IMR-90 (cell line): Measurements from ENCODE around the gene FAT2. TPM values are rescaled to one million over a fixed set of nuclear protein-coding genes. Genes with fewer than 3 reads are reported as not detected.

Experiments used
- ATAC-seq: fragments of 200-7000 bp; cut with Tn5 transposase; 2 replicates; pipeline ENCODE4 v1.9.1; 2020; ENCODE audit warnings: low read depth, mild to moderate bottlenecking, moderate library complexity
- BruUV-seq: library from RNA; stranded (reverse); fragments of 400-500 nt; replicated peaks from 2 replicates; lab custom pipeline; 2021; lab: Mats Ljungman, UMichigan
- CTCF ChIA-PET: fragments of 300-600 bp; formaldehyde crosslinking; extraction: SDS; loops from one replicate; lab custom pipeline; 2021; ENCODE audit warnings: antibody characterized with exemption; lab: Yijun Ruan, JAX
- POLR2A ChIA-PET: fragments of 300-600 bp; sonication (Branson Sonifier 250); formaldehyde crosslinking; loops from one replicate; lab custom pipeline; 2022; ENCODE audit warnings: antibody characterized with exemption; ENCODE audit not compliant: unreplicated experiment; lab: Charles Lee
- DNase-seq: peaks from one replicate; pipeline ENCODE4 v3.0.0; 2013
- H2AFZ ChIP-seq: replicated peaks from 2 replicates; pipeline ENCODE3; 2013; ENCODE audit warnings: low read length, mild to moderate bottlenecking; ENCODE audit not compliant: poor library complexity
- H2AK5ac ChIP-seq: 2 replicates; pipeline ENCODE4 v1.6.1; 2013; ENCODE audit warnings: low read depth, low read length, inconsistent platforms
- H2AK9ac ChIP-seq: replicated peaks from 2 replicates; pipeline ENCODE3; 2013; ENCODE audit warnings: mild to moderate bottlenecking, low read depth, low read length, moderate library complexity; ENCODE audit not compliant: poor library complexity
- H2BK120ac ChIP-seq: 2 replicates; pipeline ENCODE4 v1.6.1; 2013; ENCODE audit warnings: low read depth, low read length, inconsistent platforms
- H2BK15ac ChIP-seq: 3 replicates; pipeline ENCODE4 v1.6.1; 2013; ENCODE audit warnings: low read depth, low read length, inconsistent platforms
- H2BK20ac ChIP-seq: 2 replicates; pipeline ENCODE4 v1.6.1; 2013; ENCODE audit warnings: low read depth, mild to moderate bottlenecking, inconsistent platforms, low read length, moderate library complexity
- H2BK5ac ChIP-seq: 2 replicates; pipeline ENCODE4 v1.6.1; 2013; ENCODE audit warnings: mild to moderate bottlenecking, low read depth, low read length, inconsistent platforms; ENCODE audit not compliant: poor library complexity, severe bottlenecking
- H3K14ac ChIP-seq: replicated peaks from 2 replicates; pipeline ENCODE4 v1.6.1; 2013; ENCODE audit warnings: low read depth, low read length, inconsistent platforms
- H3K18ac ChIP-seq: 2 replicates; pipeline ENCODE4 v1.6.1; 2013; ENCODE audit warnings: low read depth, low read length, control low read depth
- H3K23ac ChIP-seq: 2 replicates; pipeline ENCODE4 v1.6.1; 2013; ENCODE audit warnings: low read depth, low read length, inconsistent platforms
- H3K27ac ChIP-seq: 2 replicates; pipeline ENCODE4 v1.5.1; 2013; ENCODE audit warnings: mild to moderate bottlenecking, control low read depth, low read length; ENCODE audit not compliant: insufficient read depth
- H3K27me3 ChIP-seq: 2 replicates; pipeline ENCODE4 v1.6.1; 2013; ENCODE audit warnings: low read length; ENCODE audit not compliant: control insufficient read depth, insufficient read depth
- H3K36me3 ChIP-seq: 2 replicates; pipeline ENCODE4 v1.6.1; 2013; ENCODE audit warnings: low read length, mixed read lengths; ENCODE audit not compliant: control insufficient read depth, insufficient read depth
- H3K4ac ChIP-seq: 2 replicates; pipeline ENCODE4 v1.6.1; 2013; ENCODE audit warnings: low read depth, low read length, inconsistent platforms
- H3K4me1 ChIP-seq: 2 replicates; pipeline ENCODE4 v1.6.1; 2013; ENCODE audit warnings: low read length, mixed read lengths; ENCODE audit not compliant: control insufficient read depth, insufficient read depth
- H3K4me2 ChIP-seq: 2 replicates; pipeline ENCODE4 v1.6.1; 2013; ENCODE audit warnings: low read depth, mild to moderate bottlenecking, control low read depth, low read length, moderate library complexity
- H3K4me3 ChIP-seq: 2 replicates; pipeline ENCODE4 v1.5.1; 2013; ENCODE audit warnings: low read depth, mild to moderate bottlenecking, control low read depth, low read length, moderate library complexity; ENCODE audit not compliant: insufficient read depth
- H3K56ac ChIP-seq: 2 replicates; pipeline ENCODE4 v1.6.1; 2013; ENCODE audit warnings: low read length, inconsistent platforms; ENCODE audit not compliant: insufficient read depth; ENCODE audit errors: extremely low read depth
- H3K79me1 ChIP-seq, 2 experiments: 2 replicates each; pipeline ENCODE4 v1.6.1; 2013; ENCODE audit warnings: low read length in 2 of 2, inconsistent platforms in 1 of 2, low read depth in 1 of 2
- H3K9ac ChIP-seq: 2 replicates; pipeline ENCODE4 v1.6.1; 2013; ENCODE audit warnings: low read depth, low read length, control low read depth
- H3K9me1 ChIP-seq: 2 replicates; pipeline ENCODE4 v1.6.1; 2013; ENCODE audit warnings: low read length, inconsistent platforms; ENCODE audit not compliant: insufficient read depth
- H3K9me3 ChIP-seq: 2 replicates; pipeline ENCODE4 v1.6.1; 2013; ENCODE audit warnings: low read length; ENCODE audit not compliant: control insufficient read depth, insufficient read depth
- H4K20me1 ChIP-seq: 2 replicates; pipeline ENCODE4 v1.6.1; 2013; ENCODE audit warnings: low read length, inconsistent platforms; ENCODE audit not compliant: insufficient read depth
- H4K5ac ChIP-seq: 2 replicates; pipeline ENCODE4 v1.6.1; 2013; ENCODE audit warnings: mild to moderate bottlenecking, low read depth, low read length, control low read depth
- H4K8ac ChIP-seq, 2 experiments: 2 replicates each; pipeline ENCODE4 v1.6.1; 2013; ENCODE audit warnings: low read depth in 2 of 2, low read length in 2 of 2, control low read depth in 1 of 2, inconsistent platforms in 1 of 2
- H4K91ac ChIP-seq: 2 replicates; pipeline ENCODE4 v1.6.1; 2013; ENCODE audit warnings: low read depth, low read length, inconsistent platforms; ENCODE audit not compliant: insufficient read depth
- BHLHE40 ChIP-seq: fragments of 150-350 bp; IDR thresholded peaks from 2 replicates; pipeline ENCODE4 v1.6.1; 2016; ENCODE audit warnings: mild to moderate bottlenecking, low read depth, low read length
- CEBPB ChIP-seq: IDR thresholded peaks from 2 replicates; pipeline ENCODE4 v1.6.1; 2012; ENCODE audit warnings: low read depth, low read length, improper control_type of control experiment
- CHD1 ChIP-seq: IDR thresholded peaks from 2 replicates; pipeline ENCODE4 v1.6.1; 2012; ENCODE audit warnings: low read depth, low read length, improper control_type of control experiment
- FOS ChIP-seq: fragments of 150-350 bp; IDR thresholded peaks from 2 replicates; pipeline ENCODE4 v1.6.1; 2016; ENCODE audit warnings: low read depth, low read length
- MAFK ChIP-seq: IDR thresholded peaks from 2 replicates; pipeline ENCODE4 v1.6.1; 2012; ENCODE audit warnings: low read depth, low read length, improper control_type of control experiment
- MAZ ChIP-seq: IDR thresholded peaks from 2 replicates; pipeline ENCODE4 v1.6.1; 2012; ENCODE audit warnings: low read depth, mild to moderate bottlenecking, low read length, improper control_type of control experiment, moderate library complexity, borderline replicate concordance
- MXI1 ChIP-seq: IDR thresholded peaks from 2 replicates; pipeline ENCODE4 v1.6.1; 2012; ENCODE audit warnings: low read depth, mild to moderate bottlenecking, low read length, moderate library complexity, borderline replicate concordance
- NFE2L2 ChIP-seq: fragments of 150-350 bp; IDR thresholded peaks from 2 replicates; pipeline ENCODE4 v1.6.1; 2016; ENCODE audit warnings: low read depth, mild to moderate bottlenecking, low read length
- POLR2A ChIP-seq: IDR thresholded peaks from 2 replicates; pipeline ENCODE4 v1.6.1; 2012; ENCODE audit warnings: mild to moderate bottlenecking, low read depth, low read length
- RAD21 ChIP-seq: IDR thresholded peaks from 2 replicates; pipeline ENCODE4 v1.6.1; 2012; ENCODE audit warnings: low read length, improper control_type of control experiment
- RCOR1 ChIP-seq: IDR thresholded peaks from 2 replicates; pipeline ENCODE4 v1.6.1; 2012; ENCODE audit warnings: mild to moderate bottlenecking, low read length, improper control_type of control experiment; ENCODE audit not compliant: insufficient replicate concordance
- RFX5 ChIP-seq: IDR thresholded peaks from 2 replicates; pipeline ENCODE4 v1.8.0; 2012; ENCODE audit warnings: low read depth, mild to moderate bottlenecking, low read length, moderate library complexity
- SMC3 ChIP-seq: fragments of 150-350 bp; IDR thresholded peaks from 2 replicates; pipeline ENCODE4 v1.6.1; 2016; ENCODE audit warnings: low read depth, mild to moderate bottlenecking, antibody characterized with exemption, low read length, moderate library complexity
- dilution Hi-C: fragments of 300-500 bp; cut with HindIII; formaldehyde crosslinking; loops from one replicate; pipeline ENCODE4 v1.14.3; 2018; ENCODE audit warnings: low sequenced_read_pairs; ENCODE audit not compliant: unreplicated experiment
- in situ Hi-C: fragments of 300-500 bp; cut with MboI; formaldehyde crosslinking; loops from 3 replicates; pipeline ENCODE4 v1.14.3; 2019; ENCODE audit warnings: low sequenced_read_pairs, inconsistent platforms, mixed read lengths
- intact Hi-C: fragments of 100-400 bp; cut with micrococcal nuclease; formaldehyde crosslinking; loops from 2 replicates; pipeline ENCODE4 v1.10.0; 2022
- polyA plus RNA-seq, 3 experiments: library from polyadenylated mRNA; depleted of rRNA; stranded (reverse); fragments of >200 nt; gene quantifications; 2 replicates each; pipeline ENCODE4 v1.2.3, GENCODE V29; 2012; ENCODE audit warnings: low replicate concordance in 1 of 3
- total RNA-seq: library from RNA; depleted of rRNA; stranded (reverse); fragments of >200 nt; gene quantifications from 2 replicates; pipeline ENCODE4 v1.2.3, GENCODE V29; 2012
- TF ChIP-seq, protein P1 (sequence below): fragments of 150-350 bp; IDR thresholded peaks from 2 replicates; pipeline ENCODE4 v1.6.1; 2016; ENCODE audit warnings: low read depth, mild to moderate bottlenecking, low read length, moderate library complexity, borderline replicate concordance
- TF ChIP-seq, protein P2 (sequence below): fragments of 150-350 bp; IDR thresholded peaks from 2 replicates; pipeline ENCODE4 v1.6.1; 2017; ENCODE audit warnings: mild to moderate bottlenecking, antibody characterized with exemption, low read length, low read depth
- TF ChIP-seq, protein P3 (sequence below): conservative IDR thresholded peaks from 2 replicates; pipeline ENCODE4 v1.5.1; 2012; ENCODE audit warnings: mild to moderate bottlenecking, low read depth, low read length, improper control_type of control experiment

Gene FAT2
- total and polyA plus RNA-seq, 2 of the 4 experiments (the other 2 are of a cell fraction), result under 0.01 to 0.03 TPM

DNA sequence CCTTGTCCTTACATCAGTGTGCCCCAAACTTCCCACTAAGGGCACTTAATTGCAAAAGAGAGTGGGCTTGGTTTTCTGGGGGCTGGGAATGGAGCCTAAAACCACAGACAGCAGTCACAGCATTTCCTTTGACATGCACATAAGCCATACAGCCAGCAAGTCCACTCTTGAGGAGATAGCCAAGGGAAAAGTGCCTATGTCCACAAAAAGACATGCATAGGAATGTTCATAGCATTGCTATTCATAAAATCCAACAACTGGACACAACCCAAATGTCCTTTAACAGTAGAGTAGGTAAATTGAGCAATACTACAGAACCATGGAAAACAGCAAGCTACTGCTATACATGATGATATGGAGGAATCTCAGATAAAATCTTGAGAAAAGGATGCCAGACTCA is 11.7 kb upstream of the FAT2 start:
- H3K4me2 ChIP-seq, result no peak overlapping the region
- CTCF ChIA-PET, result no interaction called here
- no peak overlapping the region for H4K8ac ChIP-seq

More for the DNA sequence above, 11.7 kb upstream of the FAT2 start:
- H3K9me3 ChIP-seq, result no peaks in the 10 kb centered on the region
- H3K4me1 ChIP-seq, result no peaks in the 10 kb centered on the region
- H3K36me3 ChIP-seq, result no peaks in the 10 kb centered on the region
- ATAC-seq, result no peak
- no peak for DNase-seq
- H2AK5ac ChIP-seq, result no peak overlapping the region
- H3K18ac ChIP-seq, result no peak overlapping the region
- no peaks in the 10 kb centered on the region for H3K79me1 ChIP-seq
- H2AFZ ChIP-seq, result no peak overlapping the region
- no peak overlapping the region for H3K4me3 ChIP-seq
- H3K9me1 ChIP-seq, result no peaks in the 10 kb centered on the region
- BruUV-seq, result no TSS peak
- in situ Hi-C loops, result no loop called here
- H3K23ac ChIP-seq, result no peak overlapping the region
- TF ChIP-seq CHD1 (no peak), MAFK (no peak), CEBPB (no peak), NFE2L2 (no peak), SMC3 (no peak), MXI1 (no peak), MAZ (no peak), RFX5 (no peak), BHLHE40 (no peak), RAD21 (no peak), FOS (no peak), RCOR1 (no peak), POLR2A (no peak)
- TF ChIP-seq, protein P1, sequence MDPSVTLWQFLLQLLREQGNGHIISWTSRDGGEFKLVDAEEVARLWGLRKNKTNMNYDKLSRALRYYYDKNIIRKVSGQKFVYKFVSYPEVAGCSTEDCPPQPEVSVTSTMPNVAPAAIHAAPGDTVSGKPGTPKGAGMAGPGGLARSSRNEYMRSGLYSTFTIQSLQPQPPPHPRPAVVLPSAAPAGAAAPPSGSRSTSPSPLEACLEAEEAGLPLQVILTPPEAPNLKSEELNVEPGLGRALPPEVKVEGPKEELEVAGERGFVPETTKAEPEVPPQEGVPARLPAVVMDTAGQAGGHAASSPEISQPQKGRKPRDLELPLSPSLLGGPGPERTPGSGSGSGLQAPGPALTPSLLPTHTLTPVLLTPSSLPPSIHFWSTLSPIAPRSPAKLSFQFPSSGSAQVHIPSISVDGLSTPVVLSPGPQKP, result no peak
- TF ChIP-seq, protein P2, sequence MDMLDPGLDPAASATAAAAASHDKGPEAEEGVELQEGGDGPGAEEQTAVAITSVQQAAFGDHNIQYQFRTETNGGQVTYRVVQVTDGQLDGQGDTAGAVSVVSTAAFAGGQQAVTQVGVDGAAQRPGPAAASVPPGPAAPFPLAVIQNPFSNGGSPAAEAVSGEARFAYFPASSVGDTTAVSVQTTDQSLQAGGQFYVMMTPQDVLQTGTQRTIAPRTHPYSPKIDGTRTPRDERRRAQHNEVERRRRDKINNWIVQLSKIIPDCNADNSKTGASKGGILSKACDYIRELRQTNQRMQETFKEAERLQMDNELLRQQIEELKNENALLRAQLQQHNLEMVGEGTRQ, result no peak
- TF ChIP-seq, protein P3, sequence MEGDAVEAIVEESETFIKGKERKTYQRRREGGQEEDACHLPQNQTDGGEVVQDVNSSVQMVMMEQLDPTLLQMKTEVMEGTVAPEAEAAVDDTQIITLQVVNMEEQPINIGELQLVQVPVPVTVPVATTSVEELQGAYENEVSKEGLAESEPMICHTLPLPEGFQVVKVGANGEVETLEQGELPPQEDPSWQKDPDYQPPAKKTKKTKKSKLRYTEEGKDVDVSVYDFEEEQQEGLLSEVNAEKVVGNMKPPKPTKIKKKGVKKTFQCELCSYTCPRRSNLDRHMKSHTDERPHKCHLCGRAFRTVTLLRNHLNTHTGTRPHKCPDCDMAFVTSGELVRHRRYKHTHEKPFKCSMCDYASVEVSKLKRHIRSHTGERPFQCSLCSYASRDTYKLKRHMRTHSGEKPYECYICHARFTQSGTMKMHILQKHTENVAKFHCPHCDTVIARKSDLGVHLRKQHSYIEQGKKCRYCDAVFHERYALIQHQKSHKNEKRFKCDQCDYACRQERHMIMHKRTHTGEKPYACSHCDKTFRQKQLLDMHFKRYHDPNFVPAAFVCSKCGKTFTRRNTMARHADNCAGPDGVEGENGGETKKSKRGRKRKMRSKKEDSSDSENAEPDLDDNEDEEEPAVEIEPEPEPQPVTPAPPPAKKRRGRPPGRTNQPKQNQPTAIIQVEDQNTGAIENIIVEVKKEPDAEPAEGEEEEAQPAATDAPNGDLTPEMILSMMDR, result no peak
- H3K14ac ChIP-seq, result no peak overlapping the region
- H2AK9ac ChIP-seq, result no peak overlapping the region
- no peak overlapping the region for H3K9ac ChIP-seq
- H4K5ac ChIP-seq, result no peak overlapping the region
- dilution Hi-C loops, result no loop called here
- no peak overlapping the region for H2BK120ac ChIP-seq
- no peak overlapping the region for H3K56ac ChIP-seq
- peaks cover 7% of the 10 kb centered on the region for H3K27me3 ChIP-seq
- H2BK5ac ChIP-seq, result no peak overlapping the region
- H2BK20ac ChIP-seq, result no peak overlapping the region
- no peak overlapping the region for H3K27ac ChIP-seq
- H4K91ac ChIP-seq, result no peak overlapping the region
- no peak overlapping the region for H2BK15ac ChIP-seq
- intact Hi-C loops, result no loop called here
- POLR2A ChIA-PET, result no interaction called here
- no peaks in the 10 kb centered on the region for H4K20me1 ChIP-seq
- no peak overlapping the region for H3K4ac ChIP-seq
